Measurements from ENCODE around the gene KCNQ5.
A peak's percentile ranks its signal among the peaks of the same experiment; 100 is the strongest.

The KCNQ5 gene

GRCh38 chr6:72748759-72749158 is 126.9 kb downstream of the KCNQ5 start:
- no peak for DNase-seq

- DNase-seq, result no peak
These were observed 133.9 kb downstream of the KCNQ5 start for GRCh38 chr6:72755752-72756151.

DNA sequence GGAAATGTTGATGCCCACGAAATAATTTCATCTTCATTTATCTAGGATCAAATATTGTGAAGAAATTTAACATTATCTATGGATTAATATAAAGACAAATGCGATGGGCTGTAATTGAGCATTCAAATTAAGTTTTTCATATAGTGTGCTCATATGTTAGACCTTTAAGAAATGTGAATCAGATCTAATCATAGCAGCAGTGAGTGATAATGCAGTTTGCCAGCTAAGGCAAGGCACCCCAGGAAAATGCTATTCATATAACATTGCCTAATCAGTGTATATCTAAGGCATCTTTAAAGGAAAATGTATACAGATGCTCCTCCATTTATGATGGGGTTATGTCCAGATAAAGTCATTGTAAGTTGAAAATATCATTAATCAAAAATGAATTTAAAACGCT is 135.2 kb downstream of the KCNQ5 start:
- no peak for DNase-seq

GRCh38 chr6:72757926-72758325 is 136.1 kb downstream of the KCNQ5 start:
- DNase-seq, result no peak

DNA sequence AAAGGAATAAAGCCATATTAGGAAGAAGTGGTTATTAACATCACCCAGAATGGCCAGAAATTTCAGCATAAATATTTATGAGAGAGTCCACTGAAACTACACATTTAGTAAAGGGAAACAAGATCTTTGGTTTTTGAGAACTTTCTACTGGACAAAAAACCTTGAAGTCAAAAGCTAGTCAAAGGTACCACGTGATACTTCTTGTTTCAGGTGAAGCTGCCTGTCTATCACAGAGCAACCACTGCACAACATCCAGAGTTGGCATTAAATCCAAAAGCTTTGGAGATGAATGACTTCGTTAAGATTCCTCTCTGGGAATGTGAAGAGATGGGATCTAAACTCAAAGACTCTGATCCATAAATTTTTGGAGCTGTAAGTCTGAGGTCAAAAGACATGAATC is 137.0 kb downstream of the KCNQ5 start:
- DNase-seq, result no peak

DNA sequence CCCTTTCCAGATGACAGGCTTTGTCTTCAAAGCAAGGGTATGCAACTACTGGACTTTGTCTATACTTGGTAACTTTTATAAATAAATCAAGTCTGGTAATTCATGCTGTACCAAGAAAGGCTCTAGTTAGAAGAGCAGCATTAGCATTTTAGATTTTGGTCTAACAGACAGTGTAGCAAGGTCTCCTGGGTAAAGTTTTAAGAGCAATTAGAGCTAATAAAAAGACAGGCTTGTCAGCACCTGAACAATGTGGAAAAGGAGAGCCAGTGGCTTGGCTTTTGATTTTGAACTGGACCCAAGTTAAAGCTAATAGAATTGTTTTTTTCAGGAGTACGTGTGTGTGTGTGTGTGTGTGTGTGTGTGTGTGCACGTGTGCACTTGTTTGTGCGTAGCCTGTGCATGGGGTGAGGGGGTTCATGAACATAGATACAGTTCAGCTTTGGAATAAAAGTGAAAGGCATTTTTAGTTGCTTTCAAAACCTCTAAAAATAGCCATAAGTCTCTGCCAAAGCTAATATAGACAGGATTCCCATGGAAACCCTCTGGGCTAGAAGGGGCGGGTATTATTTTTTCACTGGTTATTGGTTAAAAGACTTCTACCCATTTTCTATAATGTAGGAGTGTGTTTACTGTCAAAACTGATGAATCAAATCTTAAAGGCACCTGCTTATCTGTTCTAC is 138.4 kb downstream of the KCNQ5 start:
- DNase-seq, result no peak

DNA sequence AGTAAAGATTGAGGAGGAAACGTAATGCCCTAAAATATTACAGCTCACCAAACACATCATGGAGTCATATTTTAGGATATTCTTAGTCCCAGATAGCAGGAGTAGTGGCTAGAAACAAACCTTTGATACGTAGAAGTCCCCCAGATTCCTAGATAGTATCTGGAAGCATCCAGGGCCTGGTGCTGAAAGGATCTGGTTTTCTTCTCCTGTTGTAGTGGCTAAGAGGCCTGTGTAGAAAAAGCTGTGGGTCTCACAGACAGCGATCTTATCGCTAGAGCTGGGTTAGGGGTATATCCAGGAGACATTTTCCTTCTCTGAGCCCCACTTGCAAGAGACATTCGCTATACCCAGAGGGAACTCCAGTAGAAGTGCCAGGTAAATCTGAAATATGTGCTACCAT is 139.9 kb downstream of the KCNQ5 start:
- DNase-seq, result no peak

GRCh38 chr6:72769459-72770125 is 147.7 kb downstream of the KCNQ5 start:
- DNase-seq, result no peak

- no peak for DNase-seq
These were observed 149.1 kb downstream of the KCNQ5 start for GRCh38 chr6:72770959-72771358.

DNA sequence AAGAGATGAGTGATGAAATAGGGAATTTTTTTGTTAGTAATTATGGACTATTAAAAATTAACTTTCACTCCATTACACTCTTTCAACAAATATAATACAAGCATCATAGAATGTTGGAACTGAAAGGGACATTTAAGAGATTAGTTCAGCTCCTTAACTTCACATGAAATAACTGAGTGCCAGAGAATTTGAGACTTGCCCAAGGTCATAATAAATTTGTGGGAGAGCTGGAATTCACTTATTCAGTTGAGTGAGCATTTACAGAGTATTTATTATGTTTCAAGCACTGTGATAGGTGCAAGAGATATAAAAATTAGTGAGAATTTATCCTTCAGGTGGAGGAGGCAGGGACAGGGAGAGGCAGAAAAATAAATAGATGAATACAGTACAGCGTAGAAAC is 154.6 kb downstream of the KCNQ5 start:
- peak in 1 of 3 experiments; percentile 64 for DNase-seq

- no peak for DNase-seq
These were observed 159.8 kb downstream of the KCNQ5 start for GRCh38 chr6:72781624-72782023.

GRCh38 chr6:72783035-72783434 is 161.2 kb downstream of the KCNQ5 start:
- DNase-seq, result no peak

DNA sequence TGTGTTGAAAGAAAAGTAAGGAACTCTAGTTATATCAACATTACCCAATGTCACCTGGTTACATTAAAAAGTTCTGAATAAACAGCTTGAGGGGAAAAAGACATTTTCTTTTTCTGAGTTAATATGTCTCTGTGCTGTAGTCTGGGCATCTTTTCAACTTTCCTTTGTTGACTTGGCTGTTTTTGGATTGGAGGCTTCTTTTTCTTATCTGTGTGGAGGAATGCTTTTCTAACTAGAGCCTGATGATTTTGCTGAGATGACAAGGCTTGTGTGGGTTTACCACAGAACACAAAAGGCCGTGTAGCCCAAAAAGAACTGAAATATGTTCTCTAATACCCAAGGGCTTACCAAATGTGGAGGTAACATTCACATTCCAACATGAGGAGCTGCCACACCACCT is 161.8 kb downstream of the KCNQ5 start:
- no peak for DNase-seq

DNA sequence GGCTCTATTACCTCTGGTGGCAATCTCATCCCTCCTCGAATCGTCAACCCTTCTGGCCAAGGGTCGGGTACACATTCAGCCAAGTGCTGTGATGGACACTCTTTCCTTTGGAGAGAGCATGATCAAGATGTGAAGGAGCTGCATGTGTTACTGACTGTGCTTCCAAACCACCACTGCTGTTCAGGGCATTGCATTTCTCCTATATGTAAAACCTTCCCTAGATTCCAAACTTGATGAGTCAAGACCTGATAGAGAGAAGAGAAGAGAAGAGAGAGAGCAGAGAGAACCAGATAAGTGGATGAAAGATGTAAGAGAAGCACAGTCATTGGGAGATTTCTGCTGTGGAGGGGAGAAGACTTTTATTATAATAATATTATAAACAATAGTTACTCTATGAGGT is 162.2 kb downstream of the KCNQ5 start:
- DNase-seq, result no peak

DNA sequence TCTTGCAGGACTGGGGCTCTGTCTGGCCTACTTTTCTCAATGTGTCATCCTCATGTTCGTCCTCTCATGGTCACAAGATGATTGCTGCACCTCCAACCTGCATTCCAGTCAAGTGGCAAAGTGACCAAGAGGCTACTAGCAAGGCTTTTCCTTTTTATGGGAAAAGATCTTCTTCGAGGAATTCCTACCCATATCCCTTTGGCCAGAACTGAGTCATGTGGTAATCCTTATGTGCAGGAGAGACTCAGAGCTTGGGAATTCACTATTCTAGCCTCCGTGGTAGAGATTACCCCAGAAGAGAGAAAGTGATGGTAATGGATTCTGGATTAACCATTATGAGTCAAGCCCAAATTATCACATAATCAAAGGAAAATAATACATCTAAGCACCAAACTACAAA is 162.7 kb downstream of the KCNQ5 start:
- DNase-seq, result no peak

DNA sequence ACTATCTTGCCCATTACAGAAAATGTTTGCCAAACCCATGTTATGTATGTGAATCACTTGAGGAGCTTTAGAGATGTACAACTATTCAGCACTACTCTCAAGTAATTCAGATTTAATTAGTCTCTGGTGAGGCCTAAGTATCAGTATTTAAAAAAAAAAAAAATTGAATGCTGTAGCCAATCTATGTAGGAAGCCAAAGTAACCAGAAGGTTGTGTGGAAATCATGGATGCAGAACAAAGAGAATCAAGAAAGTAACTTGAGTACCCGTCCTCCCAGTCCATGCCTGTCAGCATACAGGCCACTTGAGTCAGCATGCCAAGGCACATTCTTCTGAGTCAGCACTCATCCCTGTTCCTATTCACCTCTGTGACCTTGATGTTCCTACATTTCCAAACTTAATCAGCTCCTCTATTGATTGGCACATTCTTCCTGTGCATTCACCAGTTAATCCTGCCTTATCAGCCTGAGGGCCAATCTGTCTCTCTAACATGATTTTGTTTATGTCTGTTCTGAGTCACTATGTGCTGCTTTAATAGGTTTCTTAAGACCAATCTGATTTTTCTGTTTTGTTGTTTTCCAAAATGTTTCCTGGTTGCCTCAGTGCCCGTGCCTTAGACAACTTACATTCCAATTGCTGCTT is 165.6 kb downstream of the KCNQ5 start:
- DNase-seq, result peak in 1 of 3 experiments; percentile 11

DNA sequence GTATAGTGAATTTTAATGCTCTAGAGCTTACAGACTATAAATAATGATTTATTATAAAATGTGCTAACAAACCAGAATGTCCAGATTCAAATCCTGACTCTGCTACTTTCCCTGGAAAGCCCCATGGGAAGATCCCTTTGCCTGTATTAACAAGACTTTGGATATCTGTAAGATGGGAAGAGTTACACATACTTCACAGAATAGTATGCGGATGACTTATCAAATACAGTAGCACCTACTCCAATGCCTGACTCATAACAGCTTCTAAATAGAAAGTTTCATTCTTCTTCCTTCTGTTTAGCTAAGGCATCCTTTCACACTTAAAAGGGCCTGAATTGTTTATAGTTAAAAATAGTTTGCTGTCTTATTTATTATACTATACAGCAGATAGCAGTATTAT is 166.3 kb downstream of the KCNQ5 start:
- DNase-seq, result no peak

GRCh38 chr6:72789145-72789544 is 167.3 kb downstream of the KCNQ5 start:
- DNase-seq, result no peak

- peak in 1 of 3 experiments; percentile 24 for DNase-seq
These were observed 170.8 kb downstream of the KCNQ5 start for GRCh38 chr6:72792692-72793091.

GRCh38 chr6:72793641-72794395 is 172.0 kb downstream of the KCNQ5 start:
- no peak for DNase-seq

DNA sequence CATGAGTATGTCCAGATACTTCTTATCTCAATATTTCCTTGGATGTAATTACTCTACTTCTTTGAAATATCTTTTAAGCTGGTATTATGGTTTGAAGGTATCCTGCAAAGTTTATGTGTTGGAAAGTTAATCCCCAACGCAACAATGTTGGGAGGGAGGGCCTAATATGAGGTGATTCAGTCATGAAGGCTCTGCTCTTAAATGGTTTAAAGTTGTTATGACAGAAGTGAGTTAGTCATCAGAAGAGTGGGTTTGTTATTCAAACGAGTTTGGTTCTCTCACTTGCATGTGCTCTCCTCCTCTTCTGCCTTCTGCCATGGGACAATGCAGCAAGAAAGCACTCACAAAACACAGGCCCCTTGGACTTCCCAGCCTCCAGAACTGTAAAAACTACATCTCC is 176.3 kb downstream of the KCNQ5 start:
- no peak for DNase-seq

GRCh38 chr6:72809746-72810379 is 188.0 kb downstream of the KCNQ5 start:
- no peak for DNase-seq

Data from NCI-H1417 (cell line).